Stimulated activated CD4-positive, alpha-beta T cell treated with anti-CD3 and anti-CD28 coated beads, TNF-alpha, amount 100 ng/mL, for 48 hours (primary cell): ENCODE measurements around the gene IGFL3.
"Not testable (repeated sequence)": the region's sequence is repeated elsewhere in the genome, so short reads cannot be mapped to it uniquely, and the experiment has no call there.

Experiments used
- DNase-seq, 3 donors: peaks; one replicate each; pipeline ENCODE4 v3.0.0-alpha.2; 2020; ENCODE audit warnings: low read depth in 3 of 3

The IGFL3 gene

DNA sequence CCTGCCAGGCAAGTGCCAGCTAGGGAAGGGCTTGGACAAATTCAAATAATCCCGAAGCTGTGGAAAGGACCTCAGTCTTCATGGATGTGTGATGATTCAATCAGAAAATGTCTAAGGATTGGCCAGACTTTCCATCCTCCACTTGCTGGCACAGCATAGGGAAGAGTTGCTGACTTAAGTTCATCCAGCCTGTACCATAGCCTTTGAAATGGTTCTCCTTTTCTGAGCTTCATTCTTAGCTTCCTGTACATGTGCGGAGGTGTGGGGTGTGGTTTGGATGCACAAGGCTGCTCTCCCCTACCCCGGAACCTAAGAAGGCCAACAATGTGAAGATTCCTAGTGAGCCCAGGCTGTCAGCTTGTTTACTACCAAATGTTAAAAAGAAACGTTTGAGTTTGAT is 959 bp upstream of the IGFL3 start:
- no peak for DNase-seq

DNA sequence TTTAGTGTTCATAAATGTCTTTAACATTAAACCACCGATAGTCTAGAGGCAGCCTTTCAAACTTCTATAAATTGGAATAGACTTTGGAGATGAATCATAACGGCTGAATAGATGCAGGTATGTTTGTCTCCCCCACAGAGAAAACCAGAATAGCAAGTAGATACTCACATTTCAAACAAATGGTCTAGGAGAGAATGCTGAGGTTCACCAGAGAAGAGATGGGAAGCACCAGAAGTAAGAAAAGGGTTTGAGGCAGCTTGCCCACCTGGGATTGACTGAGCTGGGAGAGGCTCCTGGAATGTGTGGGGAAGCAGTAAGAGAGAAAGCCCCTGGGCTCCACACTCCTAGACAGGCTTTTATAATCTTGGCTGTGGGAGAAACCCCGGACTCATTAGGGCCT is 6.4 kb downstream of the IGFL3 start:
- DNase-seq = no peak

DNA sequence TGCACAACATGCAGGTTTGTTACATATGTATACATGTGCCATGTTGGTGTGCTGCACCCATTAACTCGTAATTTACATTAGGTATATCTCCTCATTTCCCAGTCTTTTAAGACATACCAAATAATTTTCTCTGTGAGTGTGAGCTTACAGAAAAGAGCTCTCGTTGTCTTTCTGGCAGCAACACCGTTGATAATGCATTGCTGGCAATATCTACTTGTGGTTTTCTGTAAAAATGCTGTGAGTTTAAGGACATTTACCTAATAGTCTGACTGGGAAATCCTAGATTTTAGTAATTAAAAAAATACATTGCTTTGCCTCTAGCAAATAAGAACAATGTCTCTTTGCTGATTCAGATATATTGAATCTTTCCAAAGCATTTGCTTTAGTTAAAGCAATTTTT is 8.4 kb downstream of the IGFL3 start:
- no peak for DNase-seq

DNA sequence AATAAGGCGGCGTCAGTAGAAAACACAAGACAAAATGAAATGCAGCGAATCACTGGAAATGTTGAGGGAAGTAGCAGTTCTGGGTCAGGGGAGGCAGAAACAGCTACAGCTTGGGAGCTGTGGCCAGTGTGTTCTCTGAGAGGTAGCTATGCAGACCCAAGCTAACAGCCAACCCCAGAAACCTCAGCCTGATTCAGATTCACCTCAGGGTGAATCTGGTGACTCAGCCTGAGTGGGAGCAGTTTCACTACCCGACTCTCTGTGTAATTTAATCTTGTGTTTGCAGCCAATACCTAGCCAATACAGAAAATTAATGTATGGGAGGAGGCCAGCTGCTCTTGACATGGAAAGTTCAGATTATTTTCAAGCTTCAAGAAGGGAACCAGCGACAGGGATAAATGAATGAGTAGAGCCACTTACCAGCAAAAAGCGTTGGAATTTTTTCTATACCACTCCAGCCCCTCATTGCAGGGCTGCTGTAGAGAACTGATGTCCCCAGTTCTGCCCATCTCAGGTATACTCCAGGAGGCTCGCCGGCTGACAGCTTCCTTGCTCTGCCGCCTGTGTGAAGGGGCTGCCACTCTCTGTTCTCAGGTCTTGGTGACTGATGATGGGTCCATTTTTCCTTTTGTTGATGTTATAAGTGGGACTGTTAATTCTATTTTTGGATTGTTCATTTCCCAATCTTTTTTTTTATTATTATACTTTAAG is 8.9 kb downstream of the IGFL3 start:
- peak; percentile 33 to 66 (median 57) for DNase-seq

DNA sequence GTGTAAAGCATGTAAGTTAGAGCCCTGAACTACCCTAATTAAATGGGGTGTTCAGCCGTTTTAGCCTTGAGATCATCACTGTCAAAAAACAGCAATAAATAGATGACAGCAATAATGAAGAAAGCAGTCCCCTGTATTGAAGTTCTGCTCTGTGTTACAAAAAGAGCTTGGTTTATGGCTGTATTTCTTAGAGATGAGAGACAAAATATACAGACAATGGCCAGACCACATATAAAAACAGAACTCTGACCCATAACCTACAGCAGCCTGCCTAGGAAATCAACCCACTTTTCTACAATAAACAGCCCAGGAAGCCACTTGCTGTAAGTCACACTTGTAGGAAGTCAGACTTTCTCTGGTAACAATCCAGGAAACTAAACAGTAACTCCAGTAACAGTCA is 10.8 kb downstream of the IGFL3 start:
- DNase-seq = no peak

DNA sequence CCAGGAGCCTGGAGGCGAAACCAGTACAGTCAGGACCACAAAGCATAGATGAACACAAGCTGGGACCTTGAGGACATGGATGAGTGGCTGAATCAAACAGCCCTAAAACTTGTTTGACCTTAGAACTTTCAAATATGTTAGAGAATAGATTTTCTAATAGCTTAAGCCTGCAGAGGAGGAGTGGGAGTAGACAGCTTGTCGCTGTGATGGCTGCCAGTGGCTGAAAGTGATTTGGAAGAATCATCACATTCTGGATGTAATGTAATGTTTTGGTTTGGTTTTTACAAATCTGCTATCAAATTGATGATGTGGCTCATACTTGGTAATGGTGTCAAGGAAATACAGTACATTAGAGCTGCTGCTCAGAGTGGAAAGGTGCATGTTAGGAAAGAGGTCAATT is 12.0 kb downstream of the IGFL3 start:
- no peak for DNase-seq

DNA sequence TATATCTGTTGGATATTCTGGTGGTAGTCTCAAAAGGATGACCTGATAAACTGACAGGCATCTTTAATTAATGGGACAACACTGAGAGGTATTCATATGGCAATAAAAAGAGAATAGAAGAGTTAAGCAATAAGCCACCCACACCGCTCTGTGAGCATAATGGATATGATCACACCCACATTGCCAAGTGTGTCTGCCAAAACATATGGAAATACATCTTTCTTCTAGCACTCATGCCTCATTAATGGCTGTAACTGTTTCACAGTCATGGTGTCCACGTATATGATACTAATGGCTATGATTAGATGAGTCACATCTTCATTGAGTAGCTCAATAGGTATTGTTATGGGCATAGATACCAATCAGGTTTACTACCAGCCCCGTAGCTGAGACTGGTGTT is 13.1 kb downstream of the IGFL3 start:
- no peak for DNase-seq

DNA sequence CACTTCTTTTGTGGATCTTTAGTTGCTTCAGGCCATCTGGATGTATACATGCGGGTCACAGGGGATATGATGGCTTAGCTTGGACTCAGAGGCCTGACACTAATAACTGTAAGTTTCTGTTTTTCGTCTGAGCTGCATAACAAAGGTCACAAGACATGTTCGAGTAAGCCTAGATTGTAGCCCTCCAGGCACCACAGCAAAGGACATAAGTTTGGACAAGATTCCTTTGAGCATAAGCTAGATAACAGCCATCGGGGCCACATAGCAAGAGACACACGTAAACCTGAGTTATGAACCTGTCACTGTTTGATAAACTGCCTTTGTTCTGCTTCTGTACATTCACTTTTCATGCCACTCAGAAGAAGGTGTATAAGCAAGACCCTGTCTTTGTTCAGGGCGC is 14.6 kb downstream of the IGFL3 start:
- DNase-seq = no peak

DNA sequence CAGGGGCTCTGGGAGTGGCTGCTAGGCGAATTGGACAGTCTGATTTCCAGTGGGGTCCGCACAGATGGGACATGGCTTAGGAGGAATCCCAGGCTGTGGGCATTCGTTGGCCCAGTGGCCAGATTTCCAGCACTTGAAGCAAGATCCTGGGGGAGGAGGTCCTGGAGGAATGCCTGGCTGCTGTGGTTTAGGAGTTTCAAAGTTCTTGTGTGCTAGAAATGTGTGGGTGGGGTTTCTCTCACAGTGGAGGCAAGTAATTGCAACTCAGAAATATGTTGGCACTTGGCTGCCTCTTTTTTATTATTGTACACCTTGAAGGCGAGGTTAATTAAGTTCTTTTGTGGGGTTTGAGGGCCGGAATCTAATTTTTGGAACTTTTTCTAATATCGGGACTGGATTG is 17.1 kb downstream of the IGFL3 start:
- no peak for DNase-seq

DNA sequence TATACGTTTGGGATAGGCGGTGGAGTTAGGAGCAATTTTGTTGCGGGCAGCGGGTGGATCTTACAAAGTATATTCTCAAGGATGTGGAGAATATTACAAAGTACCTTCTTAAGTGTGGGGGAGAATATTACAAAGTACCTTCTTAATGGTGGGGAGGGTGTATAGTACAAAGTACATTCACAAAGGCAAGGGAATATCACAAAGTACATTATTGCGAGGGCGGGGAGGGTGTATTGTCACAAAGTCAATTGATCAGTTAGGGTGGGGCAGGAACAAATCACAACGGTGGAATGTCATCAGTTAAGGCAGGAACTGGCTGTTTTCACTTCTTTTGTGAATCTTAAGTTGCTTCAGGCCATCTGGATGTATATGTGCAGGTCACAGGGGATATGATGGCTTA is 22.2 kb downstream of the IGFL3 start:
- DNase-seq = not testable (repeated sequence)

DNA sequence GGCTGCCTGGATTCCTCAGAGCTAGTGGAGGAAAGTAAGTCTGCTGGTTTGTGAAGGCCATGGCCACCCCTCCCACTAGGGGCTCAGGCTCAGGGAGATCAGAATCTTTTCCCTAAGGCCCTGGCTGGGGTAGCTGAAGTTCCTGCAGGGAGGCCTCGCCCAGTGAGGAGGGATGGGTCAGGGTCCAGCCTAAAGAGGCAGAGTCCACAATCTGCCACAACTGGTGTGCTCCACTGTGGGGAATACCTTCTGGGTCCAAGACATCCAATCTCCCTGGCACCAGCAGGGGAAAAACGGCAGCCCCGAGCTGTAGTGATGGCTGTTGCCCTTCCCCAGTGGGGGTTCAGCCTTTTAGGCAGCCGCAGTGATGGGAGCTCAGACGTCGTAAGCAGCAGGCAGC is 23.2 kb downstream of the IGFL3 start:
- no peak for DNase-seq

DNA sequence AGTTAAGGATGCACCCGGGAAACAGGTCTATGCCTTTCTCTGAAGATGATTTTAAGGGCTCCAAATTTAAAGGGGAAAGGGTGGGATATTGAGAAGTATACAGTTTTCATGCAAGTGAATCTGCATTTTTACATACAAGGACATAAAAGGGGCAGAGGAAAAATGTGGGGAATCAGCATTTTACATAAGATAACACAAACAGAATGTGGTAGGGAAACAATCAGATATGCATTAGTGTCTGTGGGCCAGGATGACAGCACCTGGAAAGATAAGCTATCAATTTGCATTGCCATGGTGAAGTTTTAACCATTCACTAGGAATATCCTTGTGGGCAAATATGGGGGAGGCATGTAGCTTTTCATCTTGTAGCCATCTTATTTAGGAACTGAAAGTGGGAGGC is 24.1 kb downstream of the IGFL3 start:
- no peak for DNase-seq

DNA sequence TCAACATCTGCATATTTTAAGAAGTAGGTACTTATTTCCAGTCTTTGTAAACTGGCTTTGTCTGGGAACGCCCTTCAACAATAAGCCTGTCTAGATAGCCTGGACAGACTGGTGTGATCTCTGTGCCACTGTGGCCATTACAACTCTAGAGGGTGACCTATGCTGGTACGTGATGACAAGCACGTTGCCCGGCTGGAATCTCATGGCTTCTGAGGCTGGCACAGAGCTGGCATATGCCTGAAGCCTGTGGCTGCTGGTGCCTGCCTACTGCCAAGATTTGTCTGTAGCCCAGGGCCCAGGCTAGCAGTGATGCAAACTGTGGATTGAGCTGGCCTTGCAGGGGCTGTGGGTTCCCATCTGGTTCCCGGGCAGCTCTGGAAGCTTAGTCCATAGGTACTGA is 34.0 kb downstream of the IGFL3 start:
- no peak for DNase-seq

DNA sequence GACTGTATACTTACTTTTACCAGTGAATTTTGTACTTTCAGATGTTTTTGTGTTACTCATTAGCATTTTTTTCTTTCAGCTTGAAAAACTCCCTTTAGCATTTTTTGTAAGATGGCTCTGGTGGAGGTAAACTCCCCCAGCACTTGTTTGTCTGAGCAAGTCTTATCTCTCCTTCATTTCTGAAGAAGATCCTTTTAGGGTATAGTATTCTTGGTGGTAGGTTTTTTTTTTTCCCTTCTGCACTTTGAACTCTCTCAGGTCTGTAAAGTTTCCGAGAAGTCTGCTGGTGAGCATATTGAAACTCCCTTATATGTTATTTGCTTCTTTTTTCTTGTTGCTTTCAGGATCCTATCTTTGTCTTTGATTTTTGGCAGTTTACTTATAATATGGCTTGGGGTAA is 35.1 kb downstream of the IGFL3 start:
- no peak for DNase-seq

DNA sequence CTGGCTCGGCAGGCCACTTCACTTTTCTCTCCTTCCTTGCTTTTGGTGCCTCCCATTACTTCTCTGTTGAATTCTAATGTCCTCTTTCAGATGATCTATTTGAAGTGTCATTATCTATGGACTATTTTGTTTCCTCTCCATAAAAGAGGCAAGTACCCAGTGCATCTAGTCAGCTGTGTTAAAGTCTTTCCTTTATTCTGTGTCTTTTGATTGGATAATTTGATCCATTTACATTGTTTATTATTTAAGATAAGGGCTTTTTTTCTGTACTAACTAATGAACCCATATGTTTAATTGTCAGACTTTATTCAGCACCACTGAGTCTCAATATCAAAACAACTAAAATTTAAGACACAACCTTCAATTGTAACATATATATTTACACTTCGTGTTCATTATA is 36.4 kb downstream of the IGFL3 start:
- no peak for DNase-seq

DNA sequence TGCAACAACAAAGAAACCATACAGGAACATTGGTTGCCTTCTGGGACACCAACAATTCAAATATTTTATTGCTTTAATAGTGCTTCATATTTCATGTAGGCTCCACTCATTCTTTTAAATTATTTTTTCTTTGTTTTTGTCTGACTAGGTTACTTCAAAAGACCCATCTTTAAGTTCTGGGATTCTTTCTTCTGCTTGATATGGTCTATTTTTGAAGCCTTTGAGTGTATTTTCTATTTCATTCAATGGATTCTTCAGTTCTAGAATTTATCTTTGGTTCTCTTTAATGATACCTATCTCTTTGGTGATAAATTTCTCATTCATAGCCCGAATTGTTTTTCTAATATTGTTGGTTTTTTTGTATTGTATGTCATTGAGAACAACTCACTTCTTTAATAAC is 38.6 kb downstream of the IGFL3 start:
- no peak for DNase-seq

DNA sequence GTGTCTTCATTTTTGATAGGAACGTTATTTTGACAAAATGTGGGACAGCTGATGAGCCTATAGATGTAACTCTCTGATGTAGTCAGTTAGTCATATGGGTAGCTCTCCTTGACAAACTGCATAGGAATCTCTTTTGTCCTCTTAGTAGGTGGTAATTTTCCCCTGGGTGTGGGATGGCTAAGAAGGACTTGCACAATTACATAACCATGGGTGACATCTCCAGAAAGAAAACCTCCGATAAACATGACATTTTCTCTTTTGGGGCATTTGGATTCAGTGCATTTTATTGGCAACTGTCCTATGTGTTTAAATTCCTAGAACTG is 41.8 kb downstream of the IGFL3 start:
- no peak for DNase-seq

DNA sequence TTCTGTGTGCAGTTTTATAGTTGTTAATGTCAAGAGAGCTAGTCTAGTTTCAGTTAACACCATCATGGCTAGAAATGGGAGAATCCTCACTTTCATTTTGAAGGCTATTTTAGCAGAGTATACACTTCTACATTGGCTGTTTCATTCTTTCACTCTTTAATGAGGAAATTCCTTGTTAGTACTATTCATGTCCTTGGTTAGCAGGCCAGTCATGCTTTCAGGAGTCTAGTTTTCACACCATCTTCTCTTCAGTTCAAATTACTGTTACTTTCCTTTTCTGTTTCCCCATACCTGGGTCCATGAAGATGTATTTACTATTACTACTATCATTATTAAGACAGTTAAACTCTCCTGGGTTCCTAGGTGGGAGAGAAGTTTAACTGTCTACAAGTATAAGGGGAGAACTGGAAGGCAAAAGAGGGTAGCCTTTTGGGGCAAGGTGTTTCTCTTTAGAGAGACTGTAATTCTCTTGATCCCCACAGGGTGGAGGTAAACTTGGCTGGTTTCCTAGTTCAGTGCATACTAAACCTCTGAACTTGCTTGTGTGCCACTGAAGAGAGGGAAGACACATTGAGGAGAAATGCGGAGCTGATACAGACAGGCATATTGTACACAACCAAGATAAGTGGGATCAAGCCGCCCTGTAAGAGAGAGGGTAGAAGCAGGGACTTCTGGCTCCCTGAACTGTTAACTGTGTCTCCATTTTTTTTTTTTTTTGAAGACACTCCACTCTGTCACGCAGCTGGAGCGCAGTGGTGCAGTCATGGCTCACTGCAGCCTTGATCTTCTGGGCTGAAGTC is 42.4 kb downstream of the IGFL3 start:
- DNase-seq = no peak

DNA sequence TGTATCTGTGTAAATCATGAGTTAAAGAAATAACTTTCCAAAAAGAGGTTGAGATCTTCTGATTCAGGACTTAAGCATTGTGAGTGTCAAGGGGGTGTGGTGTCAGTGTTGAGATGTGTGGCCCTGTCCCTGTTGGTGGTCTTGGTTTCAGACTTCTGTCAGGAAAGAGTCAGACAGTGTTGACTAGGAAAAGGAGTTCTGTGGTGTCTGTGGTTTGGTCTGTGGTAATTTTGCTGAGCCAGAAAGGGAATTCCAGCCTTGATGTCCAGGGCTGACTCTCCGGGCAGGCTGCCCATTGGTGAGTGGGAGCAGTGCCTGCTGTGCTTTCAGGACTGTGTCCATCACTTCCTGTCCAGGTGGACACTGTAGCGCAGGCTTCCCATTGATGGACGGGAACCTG is 43.9 kb downstream of the IGFL3 start:
- no peak for DNase-seq

DNA sequence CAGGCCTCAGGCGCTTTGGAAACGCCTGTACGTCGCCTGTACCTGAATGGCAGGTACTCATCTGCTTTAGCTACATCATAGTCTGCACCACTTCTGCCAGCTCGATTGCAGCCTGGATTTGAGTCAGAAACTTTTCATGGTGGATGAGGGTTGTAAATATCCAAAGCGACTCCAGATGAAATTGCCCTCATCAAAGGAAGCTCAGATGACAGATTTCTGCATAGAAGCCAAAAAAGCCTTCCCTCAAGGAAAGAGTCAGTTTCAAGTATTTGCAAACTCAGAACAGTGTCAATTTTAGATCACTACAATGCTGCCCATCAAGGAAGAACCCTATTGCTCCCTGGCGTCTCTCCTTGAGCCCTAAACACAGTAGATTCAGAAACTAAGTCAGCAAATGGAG is 44.9 kb downstream of the IGFL3 start:
- DNase-seq = no peak

DNA sequence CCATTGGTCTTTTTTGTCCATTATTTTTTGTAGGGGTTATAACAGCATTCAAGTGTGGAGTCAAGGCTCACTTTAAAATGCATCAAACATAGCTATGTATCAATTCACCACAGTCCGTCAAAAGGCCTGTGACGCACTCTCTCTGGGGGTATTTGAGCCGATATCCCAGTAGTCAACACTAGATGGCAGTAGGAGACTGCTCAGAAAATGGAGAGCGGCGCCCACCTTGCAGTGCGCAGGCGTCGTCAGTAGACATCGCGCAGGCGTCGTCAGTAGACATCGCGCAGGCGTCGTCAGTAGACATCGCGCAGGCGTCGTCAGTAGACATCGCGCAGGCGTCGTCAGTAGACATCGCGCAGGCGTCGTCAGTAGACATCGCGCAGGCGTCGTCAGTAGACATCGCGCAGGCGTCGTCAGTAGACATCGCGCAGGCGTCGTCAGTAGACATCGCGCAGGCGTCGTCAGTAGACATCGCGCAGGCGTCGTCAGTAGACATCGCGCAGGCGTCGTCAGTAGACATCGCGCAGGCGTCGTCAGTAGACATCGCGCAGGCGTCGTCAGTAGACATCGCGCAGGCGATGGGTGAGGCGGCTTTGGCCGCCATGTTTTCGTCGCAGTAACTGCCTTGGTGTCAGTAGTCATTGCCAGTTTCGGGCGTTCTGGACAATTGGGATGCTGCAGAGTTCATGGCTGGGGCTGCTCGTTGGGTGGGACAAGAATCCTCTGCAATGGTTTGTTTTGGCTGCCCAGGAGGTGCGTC is 45.7 kb downstream of the IGFL3 start:
- peak in 1 of 3 donors; percentile 14 for DNase-seq

DNA sequence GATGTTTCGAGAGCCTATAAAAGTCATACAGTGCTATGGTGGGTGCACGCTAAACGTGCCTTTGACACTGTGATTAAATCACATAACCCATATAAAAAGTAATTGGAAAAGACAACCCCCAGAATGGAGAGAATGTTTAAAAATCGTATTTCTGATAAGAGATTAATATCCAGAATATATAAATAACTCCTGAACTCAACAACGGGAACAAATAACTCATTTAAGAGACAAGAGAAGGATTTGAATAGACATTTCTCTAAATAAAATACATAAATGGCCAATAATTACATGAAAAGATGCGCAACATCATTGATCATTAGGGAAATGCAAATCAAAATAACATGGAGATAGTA is 46.7 kb downstream of the IGFL3 start:
- DNase-seq = no peak
